Measurements from ENCODE around the gene GRM6. TPM values are rescaled to one million over a fixed set of nuclear protein-coding genes. Genes with fewer than 3 reads are reported as not detected.
A peak's percentile ranks its signal among the peaks of the same experiment; 100 is the strongest.

The GRM6 gene
- total and polyA plus RNA-seq, 11 donors, result 0.04 TPM; not detected in 10

DNA sequence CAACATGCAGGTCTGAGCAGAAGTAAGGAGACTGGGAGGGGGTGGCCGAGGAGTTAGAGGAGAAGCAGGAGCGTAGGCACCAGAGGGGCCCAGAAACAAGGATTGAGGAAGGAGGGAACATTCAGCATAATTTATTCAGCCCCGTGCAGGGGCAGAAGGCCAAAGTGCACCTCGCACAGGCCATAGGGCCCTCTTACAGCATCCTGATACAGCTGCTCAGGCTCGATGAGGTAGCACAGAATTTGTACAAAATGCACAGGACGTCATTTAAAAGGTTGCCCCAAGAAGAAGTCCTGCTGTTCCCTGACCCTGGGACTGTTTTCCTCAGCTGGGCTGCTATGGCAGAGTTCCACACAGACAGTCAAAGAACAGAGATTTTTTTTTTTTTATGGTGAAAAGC, 2.1 kb upstream of the GRM6 start:
- no peak for ATAC-seq
- Histone ChIP-seq H3K36me3 (no peaks in the 10 kb centered on the region), H3K4me3 (no peak overlapping the region), H3K4me1 (peaks cover 0 to 10% (median 0%) of the 10 kb centered on the region in 12 donors), H3K9me3 (no peaks in the 10 kb centered on the region), H3K27me3 (peaks cover 3 to 49% (median 27%) of the 10 kb centered on the region in 9 donors), H3K27ac (no peak overlapping the region)
- TF ChIP-seq POLR2A (IDR thresholded peaks at IDR 0.05) (no peak), CTCF (IDR thresholded peaks at IDR 0.05) (no peak)
- 64 to 75% (median 65%) methylated on average over 6 of the region's 6 CpGs for WGBS, 4 donors
- no peak for DNase-seq
- intact Hi-C loops (cut with DNase I), result no loop called here

- Histone ChIP-seq H3K36me3 (no peaks in the 10 kb centered on the region), H3K9me3 (peaks cover 0 to under 1% (median 0%) of the 10 kb centered on the region in 12 donors), H3K27ac (no peak overlapping the region), H3K27me3 (peaks cover 3 to 49% (median 27%) of the 10 kb centered on the region in 9 donors), H3K4me3 (no peak overlapping the region), H3K4me1 (peaks cover 0 to 10% (median 0%) of the 10 kb centered on the region in 12 donors)
- ATAC-seq (no peak), DNase-seq (no peak)
- intact Hi-C loops (cut with DNase I), result no loop called here
- TF ChIP-seq CTCF (IDR thresholded peaks at IDR 0.05), result no peak
- TF ChIP-seq POLR2A (IDR thresholded peaks at IDR 0.05), result no peak
- 62 to 80% (median 65%) methylated on average over 7 to 11 of the region's 11 CpGs for WGBS, 4 donors
Measured at GRCh38 chr5:178996156-178996555, 1.0 kb upstream of the GRM6 start.

GRCh38 chr5:178995341-178995690, 196 bp upstream of the GRM6 start:
- peaks cover 3 to 54% (median 27%) of the 10 kb centered on the region in 9 donors for H3K27me3 ChIP-seq
- TF ChIP-seq CTCF (IDR thresholded peaks at IDR 0.05) (no peak), POLR2A (IDR thresholded peaks at IDR 0.05) (no peak)
- DNase-seq, result no peak
- intact Hi-C loops (cut with DNase I), result no loop called here
- H3K27ac ChIP-seq, result no peak overlapping the region
- no peaks in the 10 kb centered on the region for H3K36me3 ChIP-seq
- H3K4me1 ChIP-seq, result peaks cover 0 to 10% (median 0%) of the 10 kb centered on the region in 12 donors
- H3K4me3 ChIP-seq, result peak overlapping the region in 1 of 12 donors; percentile 30
- ATAC-seq, result no peak
- H3K9me3 ChIP-seq, result peaks cover 0 to 9% (median 0%) of the 10 kb centered on the region in 12 donors
- 4 to 10% (median 9%) methylated on average over 6 of the region's 6 CpGs for WGBS, 4 donors

GRCh38 chr5:178993955-178994579, 1.1 kb downstream of the GRM6 start:
- 21 to 36% (median 27%) methylated on average over 24 to 53 of the region's 53 CpGs for WGBS, 4 donors
- no peak for ATAC-seq
- peaks cover 0 to 10% (median 0%) of the 10 kb centered on the region in 12 donors for H3K4me1 ChIP-seq

More at GRCh38 chr5:178993955-178994579, 1.1 kb downstream of the GRM6 start:
- Histone ChIP-seq H3K27ac (no peak overlapping the region), H3K36me3 (no peaks in the 10 kb centered on the region), H3K9me3 (peaks cover 0 to 22% (median 7%) of the 10 kb centered on the region in 12 donors), H3K27me3 (peaks cover 3 to 54% (median 27%) of the 10 kb centered on the region in 9 donors), H3K4me3 (peak overlapping the region in 1 of 12 donors; percentile 30)
- intact Hi-C loops (cut with DNase I), result no loop called here
- DNase-seq, result no peak
- TF ChIP-seq CTCF (IDR thresholded peaks at IDR 0.05), result no peak
- TF ChIP-seq POLR2A (IDR thresholded peaks at IDR 0.05), result no peak
